ENCODE data around the gene PRR15L.

PRR15L gene

DNA sequence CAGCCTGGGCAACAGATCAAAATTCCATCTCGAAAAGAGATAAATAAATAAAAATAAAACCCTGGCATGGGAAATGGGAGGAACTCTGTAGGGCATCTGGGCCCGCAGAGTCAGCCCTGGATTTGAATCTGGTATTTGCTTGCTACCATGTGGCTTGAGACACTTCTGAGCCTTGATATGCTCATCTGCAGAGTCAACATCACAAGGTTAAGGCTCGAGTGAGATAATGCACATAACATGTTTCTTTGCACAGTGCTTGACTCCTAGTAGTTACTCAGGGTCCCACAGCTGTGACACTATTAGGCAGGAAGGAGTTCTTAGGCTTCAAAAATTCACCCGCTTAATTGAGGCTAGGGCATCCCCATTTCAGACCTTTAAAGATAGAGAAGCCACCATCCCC is 34.5 kb upstream of the PRR15L start:
- Histone ChIP-seq H3K27me3 (ENCODE audit: low read length) (no peaks in the 10 kb centered on the region), H3K4me3 (ENCODE audit: insufficient read depth, low read length, poor library complexity, severe bottlenecking) (no peak overlapping the region), H4K20me1 (ENCODE audit: low read depth, low read length) (no peaks in the 10 kb centered on the region), H3K27ac (ENCODE audit: low read depth, low read length) (no peak overlapping the region), H3K79me2 (ENCODE audit: insufficient read depth, low read length) (no peaks in the 10 kb centered on the region), H3F3A (ENCODE audit: insufficient read depth) (no peaks in the 10 kb centered on the region), H3K9me3 (ENCODE audit: insufficient read depth, low read length) (no peaks in the 10 kb centered on the region), H2AFZ (ENCODE audit: low read depth, low read length, severe bottlenecking) (no peak overlapping the region), H3K36me3 (ENCODE audit: low read length) (no peaks in the 10 kb centered on the region), H3K9me2 (replicated peaks; ENCODE audit: insufficient read depth, low read length) (no peaks in the 10 kb centered on the region), H3K9ac (ENCODE audit: low read length) (no peak overlapping the region), H3K4me2 (ENCODE audit: low read depth, low read length, poor library complexity, severe bottlenecking) (no peak overlapping the region)
- TF ChIP-seq EZH2phosphoT487 (conservative IDR thresholded peaks at IDR 0.05; ENCODE audit: low read length) = no peak
- TF ChIP-seq, protein P1, sequence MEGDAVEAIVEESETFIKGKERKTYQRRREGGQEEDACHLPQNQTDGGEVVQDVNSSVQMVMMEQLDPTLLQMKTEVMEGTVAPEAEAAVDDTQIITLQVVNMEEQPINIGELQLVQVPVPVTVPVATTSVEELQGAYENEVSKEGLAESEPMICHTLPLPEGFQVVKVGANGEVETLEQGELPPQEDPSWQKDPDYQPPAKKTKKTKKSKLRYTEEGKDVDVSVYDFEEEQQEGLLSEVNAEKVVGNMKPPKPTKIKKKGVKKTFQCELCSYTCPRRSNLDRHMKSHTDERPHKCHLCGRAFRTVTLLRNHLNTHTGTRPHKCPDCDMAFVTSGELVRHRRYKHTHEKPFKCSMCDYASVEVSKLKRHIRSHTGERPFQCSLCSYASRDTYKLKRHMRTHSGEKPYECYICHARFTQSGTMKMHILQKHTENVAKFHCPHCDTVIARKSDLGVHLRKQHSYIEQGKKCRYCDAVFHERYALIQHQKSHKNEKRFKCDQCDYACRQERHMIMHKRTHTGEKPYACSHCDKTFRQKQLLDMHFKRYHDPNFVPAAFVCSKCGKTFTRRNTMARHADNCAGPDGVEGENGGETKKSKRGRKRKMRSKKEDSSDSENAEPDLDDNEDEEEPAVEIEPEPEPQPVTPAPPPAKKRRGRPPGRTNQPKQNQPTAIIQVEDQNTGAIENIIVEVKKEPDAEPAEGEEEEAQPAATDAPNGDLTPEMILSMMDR (IDR thresholded peaks at IDR 0.05; ENCODE audit: insufficient read depth, low read length, poor library complexity, severe bottlenecking) = no peak

DNA sequence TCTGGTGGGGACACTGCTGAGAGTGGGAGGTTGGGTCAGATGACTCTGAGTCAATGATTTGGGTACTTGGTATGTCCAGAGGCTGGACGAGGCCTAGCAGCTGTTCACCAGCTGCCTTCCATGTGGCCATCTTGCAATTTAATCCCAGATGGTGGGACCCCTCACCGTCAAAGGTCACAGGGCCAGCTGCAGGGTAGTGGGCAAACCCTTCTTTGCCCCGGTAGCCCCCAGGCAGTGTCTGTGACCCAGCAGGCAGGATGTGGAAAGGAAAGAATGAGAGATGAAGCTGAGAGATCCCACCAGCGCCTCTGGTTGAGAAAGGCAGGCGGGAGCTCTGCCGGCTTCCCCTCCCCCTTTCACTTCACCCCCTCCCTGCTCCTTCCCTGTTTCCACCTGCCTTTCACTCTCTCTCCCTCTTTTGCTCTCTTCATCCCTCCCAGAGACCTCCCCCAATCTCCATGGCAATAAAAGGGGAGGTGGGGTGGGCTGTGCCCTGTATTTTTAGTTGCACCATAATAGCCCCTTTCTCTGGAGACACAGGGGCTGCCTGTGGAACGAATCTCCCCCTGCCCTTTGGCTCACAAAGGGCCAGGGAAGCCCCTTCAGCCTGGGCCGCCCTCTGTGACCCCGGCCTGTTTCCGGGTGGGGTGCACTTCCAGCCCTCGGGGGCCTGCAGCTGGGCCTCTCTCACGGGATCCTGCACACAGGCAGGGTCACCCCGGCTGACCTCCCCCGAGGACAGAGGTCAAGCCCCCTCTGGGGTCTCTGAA is 33.5 kb upstream of the PRR15L start:
- no peaks in the 10 kb centered on the region for H3K36me3 ChIP-seq (ENCODE audit: low read length)
- H3K27ac ChIP-seq (ENCODE audit: low read depth, low read length) = no peak overlapping the region
- no peaks in the 10 kb centered on the region for H3K27me3 ChIP-seq (ENCODE audit: low read length)
- no peaks in the 10 kb centered on the region for H3K9me2 ChIP-seq (replicated peaks; ENCODE audit: insufficient read depth, low read length)
- no peak overlapping the region for H3K9ac ChIP-seq (ENCODE audit: low read length)
- no peaks in the 10 kb centered on the region for H3K9me3 ChIP-seq (ENCODE audit: insufficient read depth, low read length)
- H2AFZ ChIP-seq (ENCODE audit: low read depth, low read length, severe bottlenecking) = no peak overlapping the region
- H3F3A ChIP-seq (ENCODE audit: insufficient read depth) = no peaks in the 10 kb centered on the region
- H4K20me1 ChIP-seq (ENCODE audit: low read depth, low read length) = no peaks in the 10 kb centered on the region
- no peak for TF ChIP-seq EZH2phosphoT487 (conservative IDR thresholded peaks at IDR 0.05; ENCODE audit: low read length)
- TF ChIP-seq, protein P1 (IDR thresholded peaks at IDR 0.05; ENCODE audit: insufficient read depth, low read length, poor library complexity, severe bottlenecking) = no peak
- no peak overlapping the region for H3K4me2 ChIP-seq (ENCODE audit: low read depth, low read length, poor library complexity, severe bottlenecking)
- no peak overlapping the region for H3K4me3 ChIP-seq (ENCODE audit: insufficient read depth, low read length, poor library complexity, severe bottlenecking)
- no peaks in the 10 kb centered on the region for H3K79me2 ChIP-seq (ENCODE audit: insufficient read depth, low read length)

DNA sequence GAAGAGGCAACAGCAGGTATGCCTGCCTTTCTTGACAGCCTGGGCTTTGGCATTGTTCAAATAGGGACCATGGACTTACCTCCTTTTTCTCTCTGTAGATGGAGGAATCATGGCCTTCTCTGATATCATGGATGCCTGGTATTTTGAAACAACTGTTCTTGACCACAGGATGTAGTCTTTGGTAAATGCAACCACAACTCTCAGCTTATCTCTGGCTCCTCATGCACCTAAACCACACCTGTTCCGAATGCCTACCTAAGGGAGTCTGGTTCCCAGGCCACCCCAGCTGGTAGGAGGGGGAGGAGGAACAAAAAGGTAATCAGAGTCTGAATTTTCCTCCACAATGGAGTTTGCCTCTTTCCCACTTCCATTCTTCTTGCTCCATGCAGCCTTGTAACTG is 32.0 kb upstream of the PRR15L start:
- Histone ChIP-seq H3K36me3 (ENCODE audit: low read length) (no peaks in the 10 kb centered on the region), H3K4me2 (ENCODE audit: low read depth, low read length, poor library complexity, severe bottlenecking) (no peak overlapping the region), H3K9ac (ENCODE audit: low read length) (no peak overlapping the region), H3F3A (ENCODE audit: insufficient read depth) (no peaks in the 10 kb centered on the region), H3K9me3 (ENCODE audit: insufficient read depth, low read length) (no peaks in the 10 kb centered on the region), H3K27ac (ENCODE audit: low read depth, low read length) (no peak overlapping the region), H3K4me3 (ENCODE audit: insufficient read depth, low read length, poor library complexity, severe bottlenecking) (no peak overlapping the region), H2AFZ (ENCODE audit: low read depth, low read length, severe bottlenecking) (no peak overlapping the region), H3K27me3 (ENCODE audit: low read length) (no peaks in the 10 kb centered on the region), H3K79me2 (ENCODE audit: insufficient read depth, low read length) (no peaks in the 10 kb centered on the region), H3K9me2 (replicated peaks; ENCODE audit: insufficient read depth, low read length) (no peaks in the 10 kb centered on the region), H4K20me1 (ENCODE audit: low read depth, low read length) (no peaks in the 10 kb centered on the region)
- TF ChIP-seq, protein P1 (IDR thresholded peaks at IDR 0.05; ENCODE audit: insufficient read depth, low read length, poor library complexity, severe bottlenecking) = no peak

Measured in SU-DHL-6 (cell line).